H1 (cell line): ENCODE data around the gene TBC1D30.

Experiments
- CEBPB ChIP-seq: IDR thresholded peaks from 2 replicates; pipeline ENCODE4 v1.6.1; 2012; ENCODE audit warnings: low read depth, low read length
- EP300 ChIP-seq, 2 experiments: IDR thresholded peaks; 1 replicate in 1 of 2; 2 replicates in 1 of 2; pipeline ENCODE4 v1.6.1; 2011 to 2012; ENCODE audit warnings: low read depth in 2 of 2, low read length in 2 of 2, mild to moderate bottlenecking in 2 of 2, borderline replicate concordance in 1 of 2, inconsistent platforms in 1 of 2, moderate library complexity in 1 of 2
- ZNF274 ChIP-seq: IDR thresholded peaks from 2 replicates; pipeline ENCODE4 v1.7.0; 2012; ENCODE audit warnings: low read length, borderline replicate concordance; ENCODE audit errors: extremely low read depth
- TF ChIP-seq, protein P1 (sequence below): fragments of 300-600 bp; sonication (generic); IDR thresholded peaks from 2 replicates; pipeline ENCODE4 v1.7.1; 2012; ENCODE audit warnings: low read length, moderate library complexity, mild to moderate bottlenecking, inconsistent platforms; ENCODE audit not compliant: insufficient replicate concordance

DNA sequence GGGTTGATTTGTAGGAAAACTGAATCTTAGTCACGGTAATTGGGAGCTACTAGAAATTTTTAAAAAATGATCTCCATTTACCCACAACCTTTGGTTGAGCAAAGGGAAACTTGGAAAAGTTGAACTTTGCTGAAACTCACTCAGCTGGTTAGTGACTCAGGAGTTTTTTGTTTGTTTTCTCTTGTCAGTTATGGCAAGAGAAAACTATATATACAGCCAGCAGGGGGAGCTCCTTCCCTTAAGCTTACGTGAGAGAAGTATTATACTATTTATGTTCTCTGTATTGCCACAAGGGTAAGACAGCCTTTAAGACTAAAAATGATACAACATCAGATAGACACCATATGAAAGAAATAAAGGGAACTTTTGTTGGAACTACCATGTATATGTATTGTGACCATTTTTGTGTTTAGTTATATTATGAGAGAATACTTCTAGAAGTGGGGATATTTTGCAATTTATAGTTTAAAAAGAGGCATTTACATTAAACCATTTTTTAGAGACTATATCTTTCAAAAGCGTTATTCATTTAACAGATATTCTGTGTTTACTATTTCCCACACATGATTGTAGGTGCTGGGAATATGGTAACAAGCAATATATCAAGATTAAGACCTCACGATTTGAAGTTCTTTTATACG is 28.1 kb upstream of the TBC1D30 start:
- TF ChIP-seq ZNF274 (no peak), EP300 (IDR thresholded peaks at IDR 0.05; ENCODE audit: borderline replicate concordance in 1 of 2, low read depth in 2 of 2, low read length in 2 of 2) (no peak), CEBPB (no peak)
- TF ChIP-seq, protein P1, sequence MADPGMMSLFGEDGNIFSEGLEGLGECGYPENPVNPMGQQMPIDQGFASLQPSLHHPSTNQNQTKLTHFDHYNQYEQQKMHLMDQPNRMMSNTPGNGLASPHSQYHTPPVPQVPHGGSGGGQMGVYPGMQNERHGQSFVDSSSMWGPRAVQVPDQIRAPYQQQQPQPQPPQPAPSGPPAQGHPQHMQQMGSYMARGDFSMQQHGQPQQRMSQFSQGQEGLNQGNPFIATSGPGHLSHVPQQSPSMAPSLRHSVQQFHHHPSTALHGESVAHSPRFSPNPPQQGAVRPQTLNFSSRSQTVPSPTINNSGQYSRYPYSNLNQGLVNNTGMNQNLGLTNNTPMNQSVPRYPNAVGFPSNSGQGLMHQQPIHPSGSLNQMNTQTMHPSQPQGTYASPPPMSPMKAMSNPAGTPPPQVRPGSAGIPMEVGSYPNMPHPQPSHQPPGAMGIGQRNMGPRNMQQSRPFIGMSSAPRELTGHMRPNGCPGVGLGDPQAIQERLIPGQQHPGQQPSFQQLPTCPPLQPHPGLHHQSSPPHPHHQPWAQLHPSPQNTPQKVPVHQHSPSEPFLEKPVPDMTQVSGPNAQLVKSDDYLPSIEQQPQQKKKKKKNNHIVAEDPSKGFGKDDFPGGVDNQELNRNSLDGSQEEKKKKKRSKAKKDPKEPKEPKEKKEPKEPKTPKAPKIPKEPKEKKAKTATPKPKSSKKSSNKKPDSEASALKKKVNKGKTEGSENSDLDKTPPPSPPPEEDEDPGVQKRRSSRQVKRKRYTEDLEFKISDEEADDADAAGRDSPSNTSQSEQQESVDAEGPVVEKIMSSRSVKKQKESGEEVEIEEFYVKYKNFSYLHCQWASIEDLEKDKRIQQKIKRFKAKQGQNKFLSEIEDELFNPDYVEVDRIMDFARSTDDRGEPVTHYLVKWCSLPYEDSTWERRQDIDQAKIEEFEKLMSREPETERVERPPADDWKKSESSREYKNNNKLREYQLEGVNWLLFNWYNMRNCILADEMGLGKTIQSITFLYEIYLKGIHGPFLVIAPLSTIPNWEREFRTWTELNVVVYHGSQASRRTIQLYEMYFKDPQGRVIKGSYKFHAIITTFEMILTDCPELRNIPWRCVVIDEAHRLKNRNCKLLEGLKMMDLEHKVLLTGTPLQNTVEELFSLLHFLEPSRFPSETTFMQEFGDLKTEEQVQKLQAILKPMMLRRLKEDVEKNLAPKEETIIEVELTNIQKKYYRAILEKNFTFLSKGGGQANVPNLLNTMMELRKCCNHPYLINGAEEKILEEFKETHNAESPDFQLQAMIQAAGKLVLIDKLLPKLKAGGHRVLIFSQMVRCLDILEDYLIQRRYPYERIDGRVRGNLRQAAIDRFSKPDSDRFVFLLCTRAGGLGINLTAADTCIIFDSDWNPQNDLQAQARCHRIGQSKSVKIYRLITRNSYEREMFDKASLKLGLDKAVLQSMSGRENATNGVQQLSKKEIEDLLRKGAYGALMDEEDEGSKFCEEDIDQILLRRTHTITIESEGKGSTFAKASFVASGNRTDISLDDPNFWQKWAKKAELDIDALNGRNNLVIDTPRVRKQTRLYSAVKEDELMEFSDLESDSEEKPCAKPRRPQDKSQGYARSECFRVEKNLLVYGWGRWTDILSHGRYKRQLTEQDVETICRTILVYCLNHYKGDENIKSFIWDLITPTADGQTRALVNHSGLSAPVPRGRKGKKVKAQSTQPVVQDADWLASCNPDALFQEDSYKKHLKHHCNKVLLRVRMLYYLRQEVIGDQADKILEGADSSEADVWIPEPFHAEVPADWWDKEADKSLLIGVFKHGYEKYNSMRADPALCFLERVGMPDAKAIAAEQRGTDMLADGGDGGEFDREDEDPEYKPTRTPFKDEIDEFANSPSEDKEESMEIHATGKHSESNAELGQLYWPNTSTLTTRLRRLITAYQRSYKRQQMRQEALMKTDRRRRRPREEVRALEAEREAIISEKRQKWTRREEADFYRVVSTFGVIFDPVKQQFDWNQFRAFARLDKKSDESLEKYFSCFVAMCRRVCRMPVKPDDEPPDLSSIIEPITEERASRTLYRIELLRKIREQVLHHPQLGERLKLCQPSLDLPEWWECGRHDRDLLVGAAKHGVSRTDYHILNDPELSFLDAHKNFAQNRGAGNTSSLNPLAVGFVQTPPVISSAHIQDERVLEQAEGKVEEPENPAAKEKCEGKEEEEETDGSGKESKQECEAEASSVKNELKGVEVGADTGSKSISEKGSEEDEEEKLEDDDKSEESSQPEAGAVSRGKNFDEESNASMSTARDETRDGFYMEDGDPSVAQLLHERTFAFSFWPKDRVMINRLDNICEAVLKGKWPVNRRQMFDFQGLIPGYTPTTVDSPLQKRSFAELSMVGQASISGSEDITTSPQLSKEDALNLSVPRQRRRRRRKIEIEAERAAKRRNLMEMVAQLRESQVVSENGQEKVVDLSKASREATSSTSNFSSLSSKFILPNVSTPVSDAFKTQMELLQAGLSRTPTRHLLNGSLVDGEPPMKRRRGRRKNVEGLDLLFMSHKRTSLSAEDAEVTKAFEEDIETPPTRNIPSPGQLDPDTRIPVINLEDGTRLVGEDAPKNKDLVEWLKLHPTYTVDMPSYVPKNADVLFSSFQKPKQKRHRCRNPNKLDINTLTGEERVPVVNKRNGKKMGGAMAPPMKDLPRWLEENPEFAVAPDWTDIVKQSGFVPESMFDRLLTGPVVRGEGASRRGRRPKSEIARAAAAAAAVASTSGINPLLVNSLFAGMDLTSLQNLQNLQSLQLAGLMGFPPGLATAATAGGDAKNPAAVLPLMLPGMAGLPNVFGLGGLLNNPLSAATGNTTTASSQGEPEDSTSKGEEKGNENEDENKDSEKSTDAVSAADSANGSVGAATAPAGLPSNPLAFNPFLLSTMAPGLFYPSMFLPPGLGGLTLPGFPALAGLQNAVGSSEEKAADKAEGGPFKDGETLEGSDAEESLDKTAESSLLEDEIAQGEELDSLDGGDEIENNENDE, result peak; percentile 64
